Activated T-cell treated with anti-CD3 and anti-CD28 coated beads, Interleukin-2, amount 50 U/mL, for 24 hours (primary cell): Measurements from ENCODE around the gene NRARP.

Source experiments
- DNase-seq: peaks from one replicate; pipeline ENCODE4 v3.0.0-alpha.2; 2020
- H3K27ac Mint-ChIP-seq: 2 replicates; pipeline ENCODE4 v1.8.0; 2020; ENCODE audit warnings: mild to moderate bottlenecking, mixed read lengths
- H3K27me3 Mint-ChIP-seq: 2 replicates; pipeline ENCODE4 v1.8.0; 2020; ENCODE audit warnings: mixed read lengths
- H3K36me3 Mint-ChIP-seq: 2 replicates; pipeline ENCODE4 v1.8.0; 2020; ENCODE audit warnings: low read depth, mixed read lengths
- H3K4me1 Mint-ChIP-seq: 2 replicates; pipeline ENCODE4 v1.8.0; 2020; ENCODE audit warnings: low read depth, mixed read lengths
- H3K4me3 Mint-ChIP-seq: 2 replicates; pipeline ENCODE4 v1.8.0; 2020; ENCODE audit warnings: mild to moderate bottlenecking, moderate library complexity, mixed read lengths
- H3K9me3 Mint-ChIP-seq: 2 replicates; pipeline ENCODE4 v1.8.0; 2020; ENCODE audit warnings: mixed read lengths

NRARP gene

GRCh38 chr9:137281345-137282116 is 20.5 kb downstream of the NRARP start:
- Mint-ChIP-seq H3K36me3 (no peaks in the 10 kb centered on the region), H3K4me1 (peaks cover 12% of the 10 kb centered on the region), H3K27ac (no peak overlapping the region), H3K4me3 (no peak overlapping the region), H3K27me3 (peaks cover 20% of the 10 kb centered on the region), H3K9me3 (no peaks in the 10 kb centered on the region)
- no peak for DNase-seq

GRCh38 chr9:137280474-137281344 is 21.4 kb downstream of the NRARP start:
- no peak for DNase-seq
- no peaks in the 10 kb centered on the region for H3K9me3 Mint-ChIP-seq

GRCh38 chr9:137279741-137280473 is 22.2 kb downstream of the NRARP start:
- no peaks in the 10 kb centered on the region for H3K9me3 Mint-ChIP-seq
- no peak for DNase-seq
- H3K4me3 Mint-ChIP-seq: no peak overlapping the region
- no peaks in the 10 kb centered on the region for H3K36me3 Mint-ChIP-seq
- H3K27me3 Mint-ChIP-seq: peaks cover 20% of the 10 kb centered on the region
- peaks cover 13% of the 10 kb centered on the region for H3K4me1 Mint-ChIP-seq
- H3K27ac Mint-ChIP-seq: no peak overlapping the region

More at GRCh38 chr9:137280474-137281344, 21.4 kb downstream of the NRARP start:
- no peak overlapping the region for H3K4me3 Mint-ChIP-seq
- H3K36me3 Mint-ChIP-seq: no peaks in the 10 kb centered on the region
- peaks cover 13% of the 10 kb centered on the region for H3K4me1 Mint-ChIP-seq
- no peak overlapping the region for H3K27ac Mint-ChIP-seq
- H3K27me3 Mint-ChIP-seq: peaks cover 20% of the 10 kb centered on the region

- Mint-ChIP-seq H3K27ac (no peak overlapping the region), H3K36me3 (peaks cover 7% of the 10 kb centered on the region), H3K4me3 (no peak overlapping the region), H3K4me1 (peaks cover 14% of the 10 kb centered on the region), H3K9me3 (no peaks in the 10 kb centered on the region), H3K27me3 (peaks cover 20% of the 10 kb centered on the region)
- no peak for DNase-seq
Measured at GRCh38 chr9:137278721-137279711, 23.1 kb downstream of the NRARP start.

GRCh38 chr9:137278061-137278701 is 23.9 kb downstream of the NRARP start:
- H3K36me3 Mint-ChIP-seq: peaks cover 11% of the 10 kb centered on the region
- no peaks in the 10 kb centered on the region for H3K9me3 Mint-ChIP-seq
- H3K4me3 Mint-ChIP-seq: peak overlapping the region; percentile 81
- H3K27ac Mint-ChIP-seq: peak overlapping the region; percentile 40
- peaks cover 14% of the 10 kb centered on the region for H3K4me1 Mint-ChIP-seq
- H3K27me3 Mint-ChIP-seq: peaks cover 16% of the 10 kb centered on the region
- no peak for DNase-seq

GRCh38 chr9:137277329-137278041 is 24.6 kb downstream of the NRARP start, which contains the start of gene TOR4A:
TSS of gene TOR4A (plus strand) at chr9:137277726. CDS start at chr9:137278690, 964 bp downstream.
- peaks cover 14% of the 10 kb centered on the region for H3K36me3 Mint-ChIP-seq
- H3K4me1 Mint-ChIP-seq: peaks cover 14% of the 10 kb centered on the region
- peaks cover 10% of the 10 kb centered on the region for H3K27me3 Mint-ChIP-seq
- DNase-seq: no peak
- peak within 1 kb of the TSS; percentile 81 for H3K4me3 Mint-ChIP-seq
- peak within 1 kb of the TSS; percentile 55 for H3K27ac Mint-ChIP-seq
- no peaks in the 10 kb centered on the region for H3K9me3 Mint-ChIP-seq

GRCh38 chr9:137276473-137277328 is 25.4 kb downstream of the NRARP start:
- peaks cover 18% of the 10 kb centered on the region for H3K36me3 Mint-ChIP-seq
- peaks cover 9% of the 10 kb centered on the region for H3K27me3 Mint-ChIP-seq
- H3K4me3 Mint-ChIP-seq: peak overlapping the region; percentile 81
- peak overlapping the region; percentile 55 for H3K27ac Mint-ChIP-seq
- no peak for DNase-seq
- H3K9me3 Mint-ChIP-seq: no peaks in the 10 kb centered on the region
- H3K4me1 Mint-ChIP-seq: peaks cover 14% of the 10 kb centered on the region

GRCh38 chr9:137275588-137276472 is 26.2 kb downstream of the NRARP start:
- Mint-ChIP-seq H3K36me3 (peaks cover 26% of the 10 kb centered on the region), H3K9me3 (no peaks in the 10 kb centered on the region), H3K4me3 (no peak overlapping the region), H3K27me3 (peaks cover 9% of the 10 kb centered on the region), H3K27ac (no peak overlapping the region), H3K4me1 (peaks cover 21% of the 10 kb centered on the region)
- DNase-seq: no peak

- Mint-ChIP-seq H3K9me3 (no peaks in the 10 kb centered on the region), H3K4me3 (no peak overlapping the region), H3K4me1 (peaks cover 22% of the 10 kb centered on the region), H3K27me3 (peaks cover 8% of the 10 kb centered on the region), H3K36me3 (peaks cover 28% of the 10 kb centered on the region), H3K27ac (no peak overlapping the region)
- no peak for DNase-seq
Measured at GRCh38 chr9:137275203-137275587, 26.9 kb downstream of the NRARP start.

- H3K36me3 Mint-ChIP-seq: peaks cover 42% of the 10 kb centered on the region
- no peak overlapping the region for H3K27ac Mint-ChIP-seq
- peaks cover 2% of the 10 kb centered on the region for H3K27me3 Mint-ChIP-seq
- no peak for DNase-seq
- no peak overlapping the region for H3K4me3 Mint-ChIP-seq
- H3K4me1 Mint-ChIP-seq: peaks cover 24% of the 10 kb centered on the region
- no peaks in the 10 kb centered on the region for H3K9me3 Mint-ChIP-seq
Measured at GRCh38 chr9:137273611-137274320, 28.3 kb downstream of the NRARP start.

- no peak overlapping the region for H3K4me3 Mint-ChIP-seq
- H3K27me3 Mint-ChIP-seq: peaks cover 2% of the 10 kb centered on the region
- H3K27ac Mint-ChIP-seq: no peak overlapping the region
- H3K4me1 Mint-ChIP-seq: peaks cover 24% of the 10 kb centered on the region
- peaks cover 49% of the 10 kb centered on the region for H3K36me3 Mint-ChIP-seq
- no peak for DNase-seq
- H3K9me3 Mint-ChIP-seq: no peaks in the 10 kb centered on the region
Measured at GRCh38 chr9:137273095-137273490, 29.0 kb downstream of the NRARP start.
